Measurements from ENCODE around the gene GRK1. TPM values are rescaled to one million over a fixed set of nuclear protein-coding genes. Genes with fewer than 3 reads are reported as not detected.

GRK1 gene
- total and polyA plus RNA-seq, 11 donors, result 0.08 to 1.3 (median 0.16) TPM; not detected in 3

- no peaks in the 10 kb centered on the region for H3K36me3 ChIP-seq
- intact Hi-C loops (cut with DNase I), result no loop called here
- 81 to 100% (median 89%) methylated on average over 1 to 4 of the region's 4 CpGs for WGBS, 4 donors
- H3K27ac ChIP-seq, result no peak overlapping the region
- no peak overlapping the region for H3K4me3 ChIP-seq
- TF ChIP-seq POLR2A (IDR thresholded peaks at IDR 0.05) (no peak), CTCF (IDR thresholded peaks at IDR 0.05) (no peak)
- H3K9me3 ChIP-seq, result no peaks in the 10 kb centered on the region
- DNase-seq (peak in 1 of 5 donors; percentile 24), ATAC-seq (no peak)
- H3K4me1 ChIP-seq, result peaks cover 0 to 21% (median 0%) of the 10 kb centered on the region in 12 donors
- H3K27me3 ChIP-seq, result peaks cover 0 to 4% (median 0%) of the 10 kb centered on the region in 9 donors
Observed at GRCh38 chr13:113730831-113731191, 63.8 kb downstream of the GRK1 start.

GRCh38 chr13:113731192-113732175 lies 64.5 kb downstream of the GRK1 start:
- intact Hi-C loops (cut with DNase I), result no loop called here

GRCh38 chr13:113732176-113732960 lies 65.3 kb downstream of the GRK1 start:
- ATAC-seq (no peak), DNase-seq (peak in 1 of 5 donors; percentile 37)
- TF ChIP-seq CTCF (IDR thresholded peaks at IDR 0.05), result no peak
- no peak for TF ChIP-seq POLR2A (IDR thresholded peaks at IDR 0.05)
- intact Hi-C loops (cut with DNase I), result no loop called here
- H3K27me3 ChIP-seq, result peaks cover 0 to 4% (median 0%) of the 10 kb centered on the region in 9 donors
- H3K27ac ChIP-seq, result no peak overlapping the region
- no peak overlapping the region for H3K4me3 ChIP-seq
- no peaks in the 10 kb centered on the region for H3K9me3 ChIP-seq
- peaks cover 0 to 14% (median 0%) of the 10 kb centered on the region in 12 donors for H3K4me1 ChIP-seq
- H3K36me3 ChIP-seq, result no peaks in the 10 kb centered on the region
- whole genome bisulfite sequencing, 4 donors, result 78 to 89% (median 85%) methylated on average over 25 to 29 of the region's 29 CpGs

More at GRCh38 chr13:113731192-113732175, 64.5 kb downstream of the GRK1 start:
- peak in 1 of 5 donors; percentile 34 for DNase-seq
- Histone ChIP-seq H3K4me1 (peaks cover 0 to 20% (median 0%) of the 10 kb centered on the region in 12 donors), H3K36me3 (no peaks in the 10 kb centered on the region), H3K9me3 (no peaks in the 10 kb centered on the region), H3K27me3 (peaks cover 0 to 4% (median 0%) of the 10 kb centered on the region in 9 donors), H3K27ac (no peak overlapping the region), H3K4me3 (no peak overlapping the region)
- no peak for ATAC-seq
- TF ChIP-seq CTCF (IDR thresholded peaks at IDR 0.05), result no peak
- TF ChIP-seq POLR2A (IDR thresholded peaks at IDR 0.05), result no peak
- 84 to 86% (median 86%) methylated on average over 19 to 32 of the region's 32 CpGs for WGBS, 4 donors

Measured in heart left ventricle (tissue), 16 donors.